ENCODE data around the gene PDE6D. TPM values are rescaled to one million over a fixed set of nuclear protein-coding genes. Genes with fewer than 3 reads are reported as not detected.
A peak's percentile ranks its signal among the peaks of the same experiment; 100 is the strongest.

PDE6D gene
- total RNA-seq, 1 experiment from 2014 or later: 31.4 TPM

DNA sequence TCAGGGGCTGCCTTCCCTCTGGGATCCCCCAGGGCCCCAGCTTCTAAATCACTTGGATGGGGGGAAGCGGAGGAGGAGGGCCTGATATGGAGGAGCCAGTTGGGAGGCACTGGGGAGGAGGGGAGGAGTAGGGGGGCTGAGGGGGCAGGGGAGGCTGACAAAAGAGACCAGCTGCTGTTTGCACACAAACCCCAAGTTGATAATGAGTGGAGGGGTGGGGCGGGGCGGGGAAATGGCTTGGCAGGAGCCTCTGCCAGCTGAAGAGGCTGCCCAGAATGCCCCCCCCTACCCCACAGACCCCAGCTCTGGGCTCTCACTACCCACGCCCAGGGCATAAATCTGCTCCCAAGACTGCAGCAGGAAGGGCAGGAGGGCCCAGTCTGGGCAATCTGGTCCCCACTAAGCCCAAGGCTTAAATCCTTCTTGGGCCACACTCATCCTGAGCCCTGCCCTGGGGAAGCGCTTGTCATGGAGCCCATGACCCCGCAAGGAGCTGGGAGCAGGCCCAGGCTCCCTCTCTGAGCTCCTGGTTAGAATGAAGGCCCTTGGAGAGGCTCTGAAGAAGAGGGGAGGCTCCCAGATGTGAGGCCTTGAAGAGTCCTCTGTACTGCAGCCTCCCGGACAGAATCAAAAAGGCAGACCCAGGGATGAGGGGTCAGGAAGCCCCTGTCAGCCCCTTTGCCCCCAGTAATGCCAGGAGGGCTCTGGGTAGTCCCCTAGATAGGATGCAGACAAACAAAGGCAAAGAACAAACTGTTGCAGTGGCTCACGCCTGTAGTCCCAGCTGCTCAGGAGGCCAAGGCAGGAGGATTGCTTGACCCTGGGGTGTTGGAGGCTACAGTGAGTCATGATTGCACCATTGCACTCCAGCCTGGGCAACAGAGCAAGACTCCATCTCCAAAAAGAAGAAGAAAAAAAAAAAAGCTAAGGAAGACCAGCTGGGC, 97.5 kb downstream of the PDE6D start:
- ATAC-seq (no peak), DNase-seq (ENCODE audit: low read depth, low spot score) (no peak)
- peaks cover 2% of the 10 kb centered on the region; the same call in 1 of the 2 replicates for H3K36me3 ChIP-seq (ENCODE audit: control insufficient read depth, insufficient read depth, low read length)
- H3K27me3 ChIP-seq (ENCODE audit: control insufficient read depth, insufficient read depth, low read length): no peaks in the 10 kb centered on the region
- ChIA-PET POLR2A (interaction anchor here (0.6 kb wide), 1 partner anchor 75 kb away, joined by 8 read pairs; no protein-coding TSS in a partner anchor), CTCF (interaction anchor here (0.6 to 0.8 kb wide), 2 partner anchors 9 to 103 kb away, joined by 3 to 4 read pairs; no protein-coding TSS in a partner anchor)
- H3K4me1 ChIP-seq (ENCODE audit: control insufficient read depth, insufficient read depth, low read length): peaks cover 8% of the 10 kb centered on the region
- H3K4me3 ChIP-seq (ENCODE audit: low read depth in 2 of 2, low read length in 2 of 2): no peak overlapping the region
- BruUV-seq (replicated peaks): no TSS peak
- in situ Hi-C loops (cut with HindIII; ENCODE audit: low pct_unique_long_range_greater_than_20kb, low sequenced_read_pairs): no loop called here
- intact Hi-C loops (cut with micrococcal nuclease; ENCODE audit: unreplicated experiment): no loop called here
- H3K27ac ChIP-seq (ENCODE audit: low read length): no peak overlapping the region
- TF ChIP-seq, protein P1, sequence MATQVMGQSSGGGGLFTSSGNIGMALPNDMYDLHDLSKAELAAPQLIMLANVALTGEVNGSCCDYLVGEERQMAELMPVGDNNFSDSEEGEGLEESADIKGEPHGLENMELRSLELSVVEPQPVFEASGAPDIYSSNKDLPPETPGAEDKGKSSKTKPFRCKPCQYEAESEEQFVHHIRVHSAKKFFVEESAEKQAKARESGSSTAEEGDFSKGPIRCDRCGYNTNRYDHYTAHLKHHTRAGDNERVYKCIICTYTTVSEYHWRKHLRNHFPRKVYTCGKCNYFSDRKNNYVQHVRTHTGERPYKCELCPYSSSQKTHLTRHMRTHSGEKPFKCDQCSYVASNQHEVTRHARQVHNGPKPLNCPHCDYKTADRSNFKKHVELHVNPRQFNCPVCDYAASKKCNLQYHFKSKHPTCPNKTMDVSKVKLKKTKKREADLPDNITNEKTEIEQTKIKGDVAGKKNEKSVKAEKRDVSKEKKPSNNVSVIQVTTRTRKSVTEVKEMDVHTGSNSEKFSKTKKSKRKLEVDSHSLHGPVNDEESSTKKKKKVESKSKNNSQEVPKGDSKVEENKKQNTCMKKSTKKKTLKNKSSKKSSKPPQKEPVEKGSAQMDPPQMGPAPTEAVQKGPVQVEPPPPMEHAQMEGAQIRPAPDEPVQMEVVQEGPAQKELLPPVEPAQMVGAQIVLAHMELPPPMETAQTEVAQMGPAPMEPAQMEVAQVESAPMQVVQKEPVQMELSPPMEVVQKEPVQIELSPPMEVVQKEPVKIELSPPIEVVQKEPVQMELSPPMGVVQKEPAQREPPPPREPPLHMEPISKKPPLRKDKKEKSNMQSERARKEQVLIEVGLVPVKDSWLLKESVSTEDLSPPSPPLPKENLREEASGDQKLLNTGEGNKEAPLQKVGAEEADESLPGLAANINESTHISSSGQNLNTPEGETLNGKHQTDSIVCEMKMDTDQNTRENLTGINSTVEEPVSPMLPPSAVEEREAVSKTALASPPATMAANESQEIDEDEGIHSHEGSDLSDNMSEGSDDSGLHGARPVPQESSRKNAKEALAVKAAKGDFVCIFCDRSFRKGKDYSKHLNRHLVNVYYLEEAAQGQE (IDR thresholded peaks at IDR 0.05; ENCODE audit: insufficient read depth in 1 of 2, low read depth in 2 of 2, low read length in 1 of 2): no peak
- TF ChIP-seq, protein P2, sequence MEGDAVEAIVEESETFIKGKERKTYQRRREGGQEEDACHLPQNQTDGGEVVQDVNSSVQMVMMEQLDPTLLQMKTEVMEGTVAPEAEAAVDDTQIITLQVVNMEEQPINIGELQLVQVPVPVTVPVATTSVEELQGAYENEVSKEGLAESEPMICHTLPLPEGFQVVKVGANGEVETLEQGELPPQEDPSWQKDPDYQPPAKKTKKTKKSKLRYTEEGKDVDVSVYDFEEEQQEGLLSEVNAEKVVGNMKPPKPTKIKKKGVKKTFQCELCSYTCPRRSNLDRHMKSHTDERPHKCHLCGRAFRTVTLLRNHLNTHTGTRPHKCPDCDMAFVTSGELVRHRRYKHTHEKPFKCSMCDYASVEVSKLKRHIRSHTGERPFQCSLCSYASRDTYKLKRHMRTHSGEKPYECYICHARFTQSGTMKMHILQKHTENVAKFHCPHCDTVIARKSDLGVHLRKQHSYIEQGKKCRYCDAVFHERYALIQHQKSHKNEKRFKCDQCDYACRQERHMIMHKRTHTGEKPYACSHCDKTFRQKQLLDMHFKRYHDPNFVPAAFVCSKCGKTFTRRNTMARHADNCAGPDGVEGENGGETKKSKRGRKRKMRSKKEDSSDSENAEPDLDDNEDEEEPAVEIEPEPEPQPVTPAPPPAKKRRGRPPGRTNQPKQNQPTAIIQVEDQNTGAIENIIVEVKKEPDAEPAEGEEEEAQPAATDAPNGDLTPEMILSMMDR (IDR thresholded peaks at IDR 0.05): no peak
- TF ChIP-seq SIN3A (IDR thresholded peaks at IDR 0.05; ENCODE audit: borderline replicate concordance, insufficient read depth, low read depth, low read length): no peak
- TF ChIP-seq TCF7L2 (IDR thresholded peaks at IDR 0.05; ENCODE audit: low read depth, low read length): no peak
- no peak for TF ChIP-seq POLR2AphosphoS5 (IDR thresholded peaks at IDR 0.05; ENCODE audit: low read depth, low read length)
- no peaks in the 10 kb centered on the region for H3K9me3 ChIP-seq (ENCODE audit: control insufficient read depth, insufficient read depth, low read depth, low read length)

DNA sequence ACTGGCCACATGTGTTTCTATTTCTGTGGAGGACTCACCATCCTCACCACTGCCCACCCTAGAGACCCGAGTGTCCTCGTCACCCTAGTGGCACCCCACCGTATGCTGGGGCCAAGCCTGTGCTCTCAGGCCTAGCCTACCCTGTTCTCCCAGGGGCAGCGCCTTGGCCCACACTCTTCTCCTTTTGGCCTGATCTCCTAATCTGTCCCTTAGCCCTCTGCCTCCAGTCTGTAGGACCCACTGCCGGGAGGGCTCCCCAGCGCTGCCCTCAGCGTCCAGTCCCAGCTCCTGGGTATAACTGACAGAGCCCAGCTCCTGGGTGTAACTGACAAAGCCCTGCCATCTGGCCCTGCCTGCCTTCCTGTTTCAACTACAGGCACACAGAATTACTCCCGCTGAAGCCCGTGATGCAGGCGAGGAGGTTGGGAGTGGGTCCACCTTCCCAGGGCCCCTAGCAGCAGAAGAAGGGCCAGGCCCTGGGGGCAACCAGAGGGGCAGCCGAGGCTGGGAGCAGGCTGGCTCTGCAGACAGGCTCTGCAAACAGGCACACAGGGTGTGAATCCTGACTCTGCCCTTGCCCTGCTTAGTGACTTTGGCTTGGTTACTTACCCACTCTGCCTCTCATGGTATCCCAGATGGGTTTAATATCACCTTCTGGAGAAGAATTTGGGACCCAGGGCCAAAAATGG, 98.3 kb downstream of the PDE6D start:
- in situ Hi-C loops (cut with HindIII; ENCODE audit: low pct_unique_long_range_greater_than_20kb, low sequenced_read_pairs) (no loop called here), intact Hi-C loops (cut with micrococcal nuclease; ENCODE audit: unreplicated experiment) (no loop called here)
- DNase-seq (ENCODE audit: low read depth, low spot score): no peak
- no peak for ATAC-seq
- BruUV-seq (replicated peaks): no TSS peak
- CTCF ChIA-PET: interaction anchor here (0.6 kb wide), 1 partner anchor 104 kb away, joined by 3 read pairs; no protein-coding TSS in a partner anchor
- H3K4me3 ChIP-seq (ENCODE audit: low read depth in 2 of 2, low read length in 2 of 2): no peak overlapping the region
- TF ChIP-seq, protein P2 (IDR thresholded peaks at IDR 0.05): no peak
- TF ChIP-seq SIN3A (IDR thresholded peaks at IDR 0.05; ENCODE audit: borderline replicate concordance, insufficient read depth, low read depth, low read length): no peak
- TF ChIP-seq, protein P1 (IDR thresholded peaks at IDR 0.05; ENCODE audit: insufficient read depth in 1 of 2, low read depth in 2 of 2, low read length in 1 of 2): no peak
- no peak for TF ChIP-seq TCF7L2 (IDR thresholded peaks at IDR 0.05; ENCODE audit: low read depth, low read length)
- no peak for TF ChIP-seq POLR2AphosphoS5 (IDR thresholded peaks at IDR 0.05; ENCODE audit: low read depth, low read length)
- H3K4me1 ChIP-seq (ENCODE audit: control insufficient read depth, insufficient read depth, low read length): peaks cover 11% of the 10 kb centered on the region
- POLR2A ChIA-PET: interaction anchor here (0.6 kb wide), 1 partner anchor 74 kb away, joined by 8 read pairs; no protein-coding TSS in a partner anchor
- H3K27ac ChIP-seq (ENCODE audit: low read length): peak overlapping the region; percentile 34; the same call in 1 of the 2 replicates
- no peaks in the 10 kb centered on the region for H3K27me3 ChIP-seq (ENCODE audit: control insufficient read depth, insufficient read depth, low read length)
- no peaks in the 10 kb centered on the region for H3K9me3 ChIP-seq (ENCODE audit: control insufficient read depth, insufficient read depth, low read depth, low read length)
- peaks cover 2% of the 10 kb centered on the region; the same call in 1 of the 2 replicates for H3K36me3 ChIP-seq (ENCODE audit: control insufficient read depth, insufficient read depth, low read length)
